IMR-90 (cell line): ENCODE data around the gene ELMO1. TPM values are rescaled to one million over a fixed set of nuclear protein-coding genes. Genes with fewer than 3 reads are reported as not detected.

Experiments
- ATAC-seq: fragments of 200-7000 bp; cut with Tn5 transposase; 2 replicates; pipeline ENCODE4 v1.9.1; 2020; ENCODE audit warnings: low read depth, mild to moderate bottlenecking, moderate library complexity
- BruUV-seq: library from RNA; stranded (reverse); fragments of 400-500 nt; replicated peaks from 2 replicates; lab custom pipeline; 2021; lab: Mats Ljungman, UMichigan
- CTCF ChIA-PET: fragments of 300-600 bp; formaldehyde crosslinking; extraction: SDS; loops from one replicate; lab custom pipeline; 2021; ENCODE audit warnings: antibody characterized with exemption; lab: Yijun Ruan, JAX
- POLR2A ChIA-PET: fragments of 300-600 bp; sonication (Branson Sonifier 250); formaldehyde crosslinking; loops from one replicate; lab custom pipeline; 2022; ENCODE audit warnings: antibody characterized with exemption; ENCODE audit not compliant: unreplicated experiment; lab: Charles Lee
- DNase-seq: peaks from one replicate; pipeline ENCODE4 v3.0.0; 2013
- H2AFZ ChIP-seq: replicated peaks from 2 replicates; pipeline ENCODE3; 2013; ENCODE audit warnings: low read length, mild to moderate bottlenecking; ENCODE audit not compliant: poor library complexity
- H2AK5ac ChIP-seq: 2 replicates; pipeline ENCODE4 v1.6.1; 2013; ENCODE audit warnings: low read depth, low read length, inconsistent platforms
- H2AK9ac ChIP-seq: replicated peaks from 2 replicates; pipeline ENCODE3; 2013; ENCODE audit warnings: mild to moderate bottlenecking, low read depth, low read length, moderate library complexity; ENCODE audit not compliant: poor library complexity
- H2BK120ac ChIP-seq: 2 replicates; pipeline ENCODE4 v1.6.1; 2013; ENCODE audit warnings: low read depth, low read length, inconsistent platforms
- H2BK15ac ChIP-seq: 3 replicates; pipeline ENCODE4 v1.6.1; 2013; ENCODE audit warnings: low read depth, low read length, inconsistent platforms
- H2BK20ac ChIP-seq: 2 replicates; pipeline ENCODE4 v1.6.1; 2013; ENCODE audit warnings: low read depth, mild to moderate bottlenecking, inconsistent platforms, low read length, moderate library complexity
- H2BK5ac ChIP-seq: 2 replicates; pipeline ENCODE4 v1.6.1; 2013; ENCODE audit warnings: mild to moderate bottlenecking, low read depth, low read length, inconsistent platforms; ENCODE audit not compliant: poor library complexity, severe bottlenecking
- H3K14ac ChIP-seq: replicated peaks from 2 replicates; pipeline ENCODE4 v1.6.1; 2013; ENCODE audit warnings: low read depth, low read length, inconsistent platforms
- H3K18ac ChIP-seq: 2 replicates; pipeline ENCODE4 v1.6.1; 2013; ENCODE audit warnings: low read depth, low read length, control low read depth
- H3K23ac ChIP-seq: 2 replicates; pipeline ENCODE4 v1.6.1; 2013; ENCODE audit warnings: low read depth, low read length, inconsistent platforms
- H3K27ac ChIP-seq: 2 replicates; pipeline ENCODE4 v1.5.1; 2013; ENCODE audit warnings: mild to moderate bottlenecking, control low read depth, low read length; ENCODE audit not compliant: insufficient read depth
- H3K27me3 ChIP-seq: 2 replicates; pipeline ENCODE4 v1.6.1; 2013; ENCODE audit warnings: low read length; ENCODE audit not compliant: control insufficient read depth, insufficient read depth
- H3K36me3 ChIP-seq: 2 replicates; pipeline ENCODE4 v1.6.1; 2013; ENCODE audit warnings: low read length, mixed read lengths; ENCODE audit not compliant: control insufficient read depth, insufficient read depth
- H3K4ac ChIP-seq: 2 replicates; pipeline ENCODE4 v1.6.1; 2013; ENCODE audit warnings: low read depth, low read length, inconsistent platforms
- H3K4me1 ChIP-seq: 2 replicates; pipeline ENCODE4 v1.6.1; 2013; ENCODE audit warnings: low read length, mixed read lengths; ENCODE audit not compliant: control insufficient read depth, insufficient read depth
- H3K4me2 ChIP-seq: 2 replicates; pipeline ENCODE4 v1.6.1; 2013; ENCODE audit warnings: low read depth, mild to moderate bottlenecking, control low read depth, low read length, moderate library complexity
- H3K4me3 ChIP-seq: 2 replicates; pipeline ENCODE4 v1.5.1; 2013; ENCODE audit warnings: low read depth, mild to moderate bottlenecking, control low read depth, low read length, moderate library complexity; ENCODE audit not compliant: insufficient read depth
- H3K56ac ChIP-seq: 2 replicates; pipeline ENCODE4 v1.6.1; 2013; ENCODE audit warnings: low read length, inconsistent platforms; ENCODE audit not compliant: insufficient read depth; ENCODE audit errors: extremely low read depth
- H3K79me1 ChIP-seq, 2 experiments: 2 replicates each; pipeline ENCODE4 v1.6.1; 2013; ENCODE audit warnings: low read length in 2 of 2, inconsistent platforms in 1 of 2, low read depth in 1 of 2
- H3K9ac ChIP-seq: 2 replicates; pipeline ENCODE4 v1.6.1; 2013; ENCODE audit warnings: low read depth, low read length, control low read depth
- H3K9me1 ChIP-seq: 2 replicates; pipeline ENCODE4 v1.6.1; 2013; ENCODE audit warnings: low read length, inconsistent platforms; ENCODE audit not compliant: insufficient read depth
- H3K9me3 ChIP-seq: 2 replicates; pipeline ENCODE4 v1.6.1; 2013; ENCODE audit warnings: low read length; ENCODE audit not compliant: control insufficient read depth, insufficient read depth
- H4K20me1 ChIP-seq: 2 replicates; pipeline ENCODE4 v1.6.1; 2013; ENCODE audit warnings: low read length, inconsistent platforms; ENCODE audit not compliant: insufficient read depth
- H4K5ac ChIP-seq: 2 replicates; pipeline ENCODE4 v1.6.1; 2013; ENCODE audit warnings: mild to moderate bottlenecking, low read depth, low read length, control low read depth
- H4K8ac ChIP-seq, 2 experiments: 2 replicates each; pipeline ENCODE4 v1.6.1; 2013; ENCODE audit warnings: low read depth in 2 of 2, low read length in 2 of 2, control low read depth in 1 of 2, inconsistent platforms in 1 of 2
- H4K91ac ChIP-seq: 2 replicates; pipeline ENCODE4 v1.6.1; 2013; ENCODE audit warnings: low read depth, low read length, inconsistent platforms; ENCODE audit not compliant: insufficient read depth
- BHLHE40 ChIP-seq: fragments of 150-350 bp; IDR thresholded peaks from 2 replicates; pipeline ENCODE4 v1.6.1; 2016; ENCODE audit warnings: mild to moderate bottlenecking, low read depth, low read length
- CEBPB ChIP-seq: IDR thresholded peaks from 2 replicates; pipeline ENCODE4 v1.6.1; 2012; ENCODE audit warnings: low read depth, low read length, improper control_type of control experiment
- CHD1 ChIP-seq: IDR thresholded peaks from 2 replicates; pipeline ENCODE4 v1.6.1; 2012; ENCODE audit warnings: low read depth, low read length, improper control_type of control experiment
- FOS ChIP-seq: fragments of 150-350 bp; IDR thresholded peaks from 2 replicates; pipeline ENCODE4 v1.6.1; 2016; ENCODE audit warnings: low read depth, low read length
- MAFK ChIP-seq: IDR thresholded peaks from 2 replicates; pipeline ENCODE4 v1.6.1; 2012; ENCODE audit warnings: low read depth, low read length, improper control_type of control experiment
- MAZ ChIP-seq: IDR thresholded peaks from 2 replicates; pipeline ENCODE4 v1.6.1; 2012; ENCODE audit warnings: low read depth, mild to moderate bottlenecking, low read length, improper control_type of control experiment, moderate library complexity, borderline replicate concordance
- MXI1 ChIP-seq: IDR thresholded peaks from 2 replicates; pipeline ENCODE4 v1.6.1; 2012; ENCODE audit warnings: low read depth, mild to moderate bottlenecking, low read length, moderate library complexity, borderline replicate concordance
- NFE2L2 ChIP-seq: fragments of 150-350 bp; IDR thresholded peaks from 2 replicates; pipeline ENCODE4 v1.6.1; 2016; ENCODE audit warnings: low read depth, mild to moderate bottlenecking, low read length
- POLR2A ChIP-seq: IDR thresholded peaks from 2 replicates; pipeline ENCODE4 v1.6.1; 2012; ENCODE audit warnings: mild to moderate bottlenecking, low read depth, low read length
- RAD21 ChIP-seq: IDR thresholded peaks from 2 replicates; pipeline ENCODE4 v1.6.1; 2012; ENCODE audit warnings: low read length, improper control_type of control experiment
- RCOR1 ChIP-seq: IDR thresholded peaks from 2 replicates; pipeline ENCODE4 v1.6.1; 2012; ENCODE audit warnings: mild to moderate bottlenecking, low read length, improper control_type of control experiment; ENCODE audit not compliant: insufficient replicate concordance
- RFX5 ChIP-seq: IDR thresholded peaks from 2 replicates; pipeline ENCODE4 v1.8.0; 2012; ENCODE audit warnings: low read depth, mild to moderate bottlenecking, low read length, moderate library complexity
- SMC3 ChIP-seq: fragments of 150-350 bp; IDR thresholded peaks from 2 replicates; pipeline ENCODE4 v1.6.1; 2016; ENCODE audit warnings: low read depth, mild to moderate bottlenecking, antibody characterized with exemption, low read length, moderate library complexity
- WGBS, 2 experiments: methylation state at CpG; one replicate each; pipeline versions ENCODE4 v1.1.5 to v1.1.7; 2013; ENCODE audit warnings: missing lambda C conversion rate in 2 of 2; ENCODE audit not compliant: insufficient read length in 1 of 2; ENCODE audit errors: extremely low coverage in 2 of 2; 5-methylcytosine and 5-hydroxymethylcytosine counted together
- dilution Hi-C: fragments of 300-500 bp; cut with HindIII; formaldehyde crosslinking; loops from one replicate; pipeline ENCODE4 v1.14.3; 2018; ENCODE audit warnings: low sequenced_read_pairs; ENCODE audit not compliant: unreplicated experiment
- in situ Hi-C: fragments of 300-500 bp; cut with MboI; formaldehyde crosslinking; loops from 3 replicates; pipeline ENCODE4 v1.14.3; 2019; ENCODE audit warnings: low sequenced_read_pairs, inconsistent platforms, mixed read lengths
- intact Hi-C: fragments of 100-400 bp; cut with micrococcal nuclease; formaldehyde crosslinking; loops from 2 replicates; pipeline ENCODE4 v1.10.0; 2022
- polyA plus RNA-seq, 3 experiments: library from polyadenylated mRNA; depleted of rRNA; stranded (reverse); fragments of >200 nt; gene quantifications; 2 replicates each; pipeline ENCODE4 v1.2.3, GENCODE V29; 2012; ENCODE audit warnings: low replicate concordance in 1 of 3
- total RNA-seq: library from RNA; depleted of rRNA; stranded (reverse); fragments of >200 nt; gene quantifications from 2 replicates; pipeline ENCODE4 v1.2.3, GENCODE V29; 2012
- TF ChIP-seq, protein P1 (sequence below): conservative IDR thresholded peaks from 2 replicates; pipeline ENCODE4 v1.5.1; 2012; ENCODE audit warnings: mild to moderate bottlenecking, low read depth, low read length, improper control_type of control experiment
- TF ChIP-seq, protein P2 (sequence below): fragments of 150-350 bp; IDR thresholded peaks from 2 replicates; pipeline ENCODE4 v1.6.1; 2016; ENCODE audit warnings: low read depth, mild to moderate bottlenecking, low read length, moderate library complexity, borderline replicate concordance
- TF ChIP-seq, protein P3 (sequence below): fragments of 150-350 bp; IDR thresholded peaks from 2 replicates; pipeline ENCODE4 v1.6.1; 2017; ENCODE audit warnings: mild to moderate bottlenecking, antibody characterized with exemption, low read length, low read depth

ELMO1 gene
- total and polyA plus RNA-seq, 2 of the 4 experiments (the other 2 are of a cell fraction): 0.03 TPM; not detected in 1

DNA sequence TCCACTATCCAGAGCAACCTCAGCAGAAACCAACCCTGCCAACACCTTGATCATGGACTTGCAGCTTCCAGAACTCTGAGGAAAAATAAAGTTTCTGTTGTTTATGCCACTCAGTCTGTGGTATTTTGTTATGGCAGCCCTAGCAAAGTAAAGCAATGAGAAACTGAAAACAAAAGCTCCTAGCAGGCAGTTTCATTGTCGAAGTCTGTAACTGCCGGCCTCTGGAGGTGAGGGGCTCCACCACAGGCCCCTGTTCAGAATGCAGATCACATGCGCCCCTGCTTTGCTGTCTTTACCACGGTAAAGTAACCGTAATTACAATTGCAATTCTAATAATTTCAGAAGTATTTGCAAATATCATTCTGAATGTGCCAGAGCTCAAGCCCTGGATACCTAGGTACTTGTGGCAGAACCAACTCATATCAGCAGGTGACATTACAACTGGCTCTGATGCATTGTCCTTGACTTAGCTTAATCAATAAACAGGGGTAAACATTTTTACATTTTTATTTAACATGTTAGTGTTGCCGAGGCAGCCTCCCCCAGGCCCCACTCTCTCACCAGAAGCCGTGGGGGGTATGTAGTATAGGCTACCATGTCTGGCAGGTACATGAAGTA lies 193.2 kb downstream of the ELMO1 start:
- Histone ChIP-seq H3K27me3 (no peaks in the 10 kb centered on the region), H3K9ac (no peak overlapping the region), H3K79me1 (no peaks in the 10 kb centered on the region), H2AK9ac (no peak overlapping the region), H3K9me3 (peaks cover 5% of the 10 kb centered on the region), H3K4me1 (no peaks in the 10 kb centered on the region), H4K5ac (no peak overlapping the region), H3K4me3 (no peak overlapping the region), H3K4ac (no peak overlapping the region), H3K18ac (no peak overlapping the region), H2BK15ac (no peak overlapping the region), H3K14ac (no peak overlapping the region), H3K4me2 (no peak overlapping the region), H2BK20ac (no peak overlapping the region), H2AK5ac (no peak overlapping the region), H2AFZ (no peak overlapping the region), H3K27ac (no peak overlapping the region), H3K56ac (no peak overlapping the region), H2BK120ac (no peak overlapping the region), H4K91ac (no peak overlapping the region), H3K36me3 (no peaks in the 10 kb centered on the region), H4K20me1 (no peaks in the 10 kb centered on the region), H2BK5ac (no peak overlapping the region), H3K23ac (no peak overlapping the region), H4K8ac (no peak overlapping the region), H3K9me1 (no peaks in the 10 kb centered on the region)
- intact Hi-C loops (no loop called here), in situ Hi-C loops (no loop called here), dilution Hi-C loops (no loop called here)
- TF ChIP-seq FOS (no peak), RFX5 (no peak), CHD1 (no peak), BHLHE40 (no peak), CEBPB (no peak), MAFK (no peak), RAD21 (no peak), MAZ (no peak), SMC3 (no peak), MXI1 (no peak), NFE2L2 (no peak), RCOR1 (no peak), POLR2A (no peak)
- TF ChIP-seq, protein P1, sequence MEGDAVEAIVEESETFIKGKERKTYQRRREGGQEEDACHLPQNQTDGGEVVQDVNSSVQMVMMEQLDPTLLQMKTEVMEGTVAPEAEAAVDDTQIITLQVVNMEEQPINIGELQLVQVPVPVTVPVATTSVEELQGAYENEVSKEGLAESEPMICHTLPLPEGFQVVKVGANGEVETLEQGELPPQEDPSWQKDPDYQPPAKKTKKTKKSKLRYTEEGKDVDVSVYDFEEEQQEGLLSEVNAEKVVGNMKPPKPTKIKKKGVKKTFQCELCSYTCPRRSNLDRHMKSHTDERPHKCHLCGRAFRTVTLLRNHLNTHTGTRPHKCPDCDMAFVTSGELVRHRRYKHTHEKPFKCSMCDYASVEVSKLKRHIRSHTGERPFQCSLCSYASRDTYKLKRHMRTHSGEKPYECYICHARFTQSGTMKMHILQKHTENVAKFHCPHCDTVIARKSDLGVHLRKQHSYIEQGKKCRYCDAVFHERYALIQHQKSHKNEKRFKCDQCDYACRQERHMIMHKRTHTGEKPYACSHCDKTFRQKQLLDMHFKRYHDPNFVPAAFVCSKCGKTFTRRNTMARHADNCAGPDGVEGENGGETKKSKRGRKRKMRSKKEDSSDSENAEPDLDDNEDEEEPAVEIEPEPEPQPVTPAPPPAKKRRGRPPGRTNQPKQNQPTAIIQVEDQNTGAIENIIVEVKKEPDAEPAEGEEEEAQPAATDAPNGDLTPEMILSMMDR: no peak
- TF ChIP-seq, protein P2, sequence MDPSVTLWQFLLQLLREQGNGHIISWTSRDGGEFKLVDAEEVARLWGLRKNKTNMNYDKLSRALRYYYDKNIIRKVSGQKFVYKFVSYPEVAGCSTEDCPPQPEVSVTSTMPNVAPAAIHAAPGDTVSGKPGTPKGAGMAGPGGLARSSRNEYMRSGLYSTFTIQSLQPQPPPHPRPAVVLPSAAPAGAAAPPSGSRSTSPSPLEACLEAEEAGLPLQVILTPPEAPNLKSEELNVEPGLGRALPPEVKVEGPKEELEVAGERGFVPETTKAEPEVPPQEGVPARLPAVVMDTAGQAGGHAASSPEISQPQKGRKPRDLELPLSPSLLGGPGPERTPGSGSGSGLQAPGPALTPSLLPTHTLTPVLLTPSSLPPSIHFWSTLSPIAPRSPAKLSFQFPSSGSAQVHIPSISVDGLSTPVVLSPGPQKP: no peak
- TF ChIP-seq, protein P3, sequence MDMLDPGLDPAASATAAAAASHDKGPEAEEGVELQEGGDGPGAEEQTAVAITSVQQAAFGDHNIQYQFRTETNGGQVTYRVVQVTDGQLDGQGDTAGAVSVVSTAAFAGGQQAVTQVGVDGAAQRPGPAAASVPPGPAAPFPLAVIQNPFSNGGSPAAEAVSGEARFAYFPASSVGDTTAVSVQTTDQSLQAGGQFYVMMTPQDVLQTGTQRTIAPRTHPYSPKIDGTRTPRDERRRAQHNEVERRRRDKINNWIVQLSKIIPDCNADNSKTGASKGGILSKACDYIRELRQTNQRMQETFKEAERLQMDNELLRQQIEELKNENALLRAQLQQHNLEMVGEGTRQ: no peak
- no TSS peak for BruUV-seq
- ATAC-seq: no peak
- ChIA-PET CTCF (no interaction called here), POLR2A (no interaction called here)
- WGBS, 2 experiments: 40% methylated on average over 4 of the region's 7 CpGs; no CpG with 5 or more reads in 1 of the 2 experiments
- no peak for DNase-seq
